ENCODE data around the gene CSNK2B. TPM values are rescaled to one million over a fixed set of nuclear protein-coding genes. Genes with fewer than 3 reads are reported as not detected.

Gene CSNK2B
- total RNA-seq, 2 experiments from 2014 or later = 230 to 245 TPM

DNA sequence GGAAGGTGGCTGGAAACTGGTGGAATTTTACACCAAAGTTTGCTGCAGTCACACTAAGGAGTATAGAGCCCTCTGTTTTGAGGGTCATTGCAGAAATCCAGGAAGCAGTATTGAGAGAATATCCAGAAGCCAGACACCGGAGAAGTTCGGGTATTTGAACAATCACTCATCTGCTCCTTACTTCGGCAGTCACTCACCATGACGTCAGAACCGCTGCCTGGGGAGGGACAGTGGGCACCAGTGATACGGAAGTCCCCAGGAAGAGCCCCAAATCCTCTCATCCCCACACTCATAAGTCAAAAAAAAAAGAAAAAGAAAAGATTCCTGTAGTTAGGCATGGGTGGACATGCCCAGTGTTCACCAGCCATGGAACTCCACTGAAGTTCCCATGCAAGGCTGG is 11.0 kb downstream of the CSNK2B start:
- H2AFZ ChIP-seq (ENCODE audit: low read length) = no peak overlapping the region
- no peaks in the 10 kb centered on the region for H3K79me2 ChIP-seq (ENCODE audit: insufficient read depth, low read depth, low read length)
- no peak overlapping the region for H3K4me3 ChIP-seq (ENCODE audit: low read depth, low read length, poor library complexity, severe bottlenecking)
- H3K27ac ChIP-seq (ENCODE audit: low read depth, low read length, poor library complexity, severe bottlenecking) = no peak overlapping the region
- no TSS peak for BruUV-seq (replicated peaks)
- H4K20me1 ChIP-seq (ENCODE audit: insufficient read depth, low read length) = no peaks in the 10 kb centered on the region
- H3K36me3 ChIP-seq (ENCODE audit: insufficient read depth, low read length) = peaks cover 26% of the 10 kb centered on the region
- no peak for TF ChIP-seq EZH2phosphoT487 (IDR thresholded peaks at IDR 0.05; ENCODE audit: borderline replicate concordance, low read depth, low read length)
- TF ChIP-seq, protein P1, sequence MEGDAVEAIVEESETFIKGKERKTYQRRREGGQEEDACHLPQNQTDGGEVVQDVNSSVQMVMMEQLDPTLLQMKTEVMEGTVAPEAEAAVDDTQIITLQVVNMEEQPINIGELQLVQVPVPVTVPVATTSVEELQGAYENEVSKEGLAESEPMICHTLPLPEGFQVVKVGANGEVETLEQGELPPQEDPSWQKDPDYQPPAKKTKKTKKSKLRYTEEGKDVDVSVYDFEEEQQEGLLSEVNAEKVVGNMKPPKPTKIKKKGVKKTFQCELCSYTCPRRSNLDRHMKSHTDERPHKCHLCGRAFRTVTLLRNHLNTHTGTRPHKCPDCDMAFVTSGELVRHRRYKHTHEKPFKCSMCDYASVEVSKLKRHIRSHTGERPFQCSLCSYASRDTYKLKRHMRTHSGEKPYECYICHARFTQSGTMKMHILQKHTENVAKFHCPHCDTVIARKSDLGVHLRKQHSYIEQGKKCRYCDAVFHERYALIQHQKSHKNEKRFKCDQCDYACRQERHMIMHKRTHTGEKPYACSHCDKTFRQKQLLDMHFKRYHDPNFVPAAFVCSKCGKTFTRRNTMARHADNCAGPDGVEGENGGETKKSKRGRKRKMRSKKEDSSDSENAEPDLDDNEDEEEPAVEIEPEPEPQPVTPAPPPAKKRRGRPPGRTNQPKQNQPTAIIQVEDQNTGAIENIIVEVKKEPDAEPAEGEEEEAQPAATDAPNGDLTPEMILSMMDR (conservative IDR thresholded peaks at IDR 0.05; ENCODE audit: low read length) = no peak
- peaks cover 30% of the 10 kb centered on the region for H3K4me1 ChIP-seq (ENCODE audit: insufficient read depth, low read length, poor library complexity, severe bottlenecking)
- no peaks in the 10 kb centered on the region for H3K9me2 ChIP-seq (ENCODE audit: insufficient read depth, low read length)
- H3K4me2 ChIP-seq (ENCODE audit: low read length) = no peak overlapping the region
- no peaks in the 10 kb centered on the region for H3K9me3 ChIP-seq (ENCODE audit: low read length)
- DNase-seq (ENCODE audit: low spot score) = no peak
- intact Hi-C loops (cut with micrococcal nuclease; ENCODE audit: unreplicated experiment) = no loop called here
- POLR2A ChIA-PET = interaction anchor here (0.6 to 0.7 kb wide), 2 partner anchors 24 to 207 kb away, joined by 3 to 4 read pairs; no protein-coding TSS in a partner anchor
- CTCF ChIA-PET (ENCODE audit: unreplicated experiment) = no interaction called here

DNA sequence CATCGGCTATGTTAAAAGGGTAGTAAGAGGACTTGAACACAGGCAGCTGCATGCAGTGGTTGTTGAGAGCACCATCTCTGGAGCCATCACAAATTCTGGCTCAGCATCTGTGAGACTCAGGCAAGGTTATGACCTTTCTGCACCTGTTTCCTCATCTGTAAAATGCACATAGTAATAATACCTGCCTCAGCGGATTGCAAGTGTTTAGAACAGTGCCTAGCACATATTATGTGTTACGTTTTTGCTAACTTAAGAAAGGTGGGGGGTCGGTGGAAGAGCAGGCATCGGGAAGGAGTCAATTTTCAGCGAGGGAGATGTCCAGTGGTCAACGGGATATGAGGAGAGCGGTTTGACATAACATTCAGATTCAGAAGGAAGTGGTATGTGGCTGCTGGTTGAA is 12.1 kb downstream of the CSNK2B start:
- no peak overlapping the region for H3K27ac ChIP-seq (ENCODE audit: low read depth, low read length, poor library complexity, severe bottlenecking)
- H3K4me1 ChIP-seq (ENCODE audit: insufficient read depth, low read length, poor library complexity, severe bottlenecking) = peaks cover 30% of the 10 kb centered on the region
- no peaks in the 10 kb centered on the region for H3K79me2 ChIP-seq (ENCODE audit: insufficient read depth, low read depth, low read length)
- H3K4me3 ChIP-seq (ENCODE audit: low read depth, low read length, poor library complexity, severe bottlenecking) = no peak overlapping the region
- peaks cover 16% of the 10 kb centered on the region; the same call in 1 of the 2 replicates for H3K36me3 ChIP-seq (ENCODE audit: insufficient read depth, low read length)
- intact Hi-C loops (cut with micrococcal nuclease; ENCODE audit: unreplicated experiment) = no loop called here
- H3K9me3 ChIP-seq (ENCODE audit: low read length) = no peaks in the 10 kb centered on the region
- ChIA-PET CTCF (ENCODE audit: unreplicated experiment) (interaction anchor here (0.6 kb wide), 1 partner anchor 61 kb away, joined by 3 read pairs; no protein-coding TSS in a partner anchor), POLR2A (interaction anchor here (0.5 kb wide), 1 partner anchor 294 kb away, joined by 3 read pairs; the partner anchor contains the start of gene DXO)
- no peaks in the 10 kb centered on the region for H4K20me1 ChIP-seq (ENCODE audit: insufficient read depth, low read length)
- BruUV-seq (replicated peaks) = no TSS peak
- TF ChIP-seq, protein P1 (conservative IDR thresholded peaks at IDR 0.05; ENCODE audit: low read length) = no peak
- TF ChIP-seq EZH2phosphoT487 (IDR thresholded peaks at IDR 0.05; ENCODE audit: borderline replicate concordance, low read depth, low read length) = no peak
- H3K4me2 ChIP-seq (ENCODE audit: low read length) = no peak overlapping the region
- H2AFZ ChIP-seq (ENCODE audit: low read length) = no peak overlapping the region
- no peaks in the 10 kb centered on the region for H3K9me2 ChIP-seq (ENCODE audit: insufficient read depth, low read length)
- DNase-seq (ENCODE audit: low spot score) = no peak
